B cell (primary cell): ENCODE results near the gene GIMD1. TPM values are rescaled to one million over a fixed set of nuclear protein-coding genes. Genes with fewer than 3 reads are reported as not detected.

Experiments used
- ATAC-seq: fragments of 200-7000 bp; cut with Tn5 transposase; one replicate; pipeline ENCODE4 v1.10.0; 2021; ENCODE audit warnings: low read depth, mild to moderate bottlenecking, moderate number of reproducible peaks, moderate library complexity
- CTCF ChIA-PET: fragments of 350-600 bp; sonication (Branson Sonifier 250); formaldehyde crosslinking; loops from one replicate; lab custom pipeline; 2021; ENCODE audit warnings: antibody characterized with exemption, inconsistent platforms; lab: Charles Lee
- POLR2A ChIA-PET: fragments of 350-600 bp; sonication (Branson Sonifier 250); formaldehyde crosslinking; loops from one replicate; lab custom pipeline; 2021; ENCODE audit warnings: antibody characterized with exemption; lab: Charles Lee
- DNase-seq: peaks from one replicate; pipeline ENCODE4 v3.0.0; 2013
- H2AFZ ChIP-seq: 2 replicates; pipeline ENCODE4 v1.6.1; 2012; ENCODE audit warnings: mild to moderate bottlenecking, low read depth, low read length; ENCODE audit not compliant: insufficient read depth, poor library complexity, severe bottlenecking
- H3K27ac ChIP-seq, 2 donors: 1 replicate in 1 of 2; 2 replicates in 1 of 2; pipeline ENCODE4 v1.5.1; 2012 to 2013; ENCODE audit warnings: low read length in 2 of 2, mild to moderate bottlenecking in 2 of 2, moderate library complexity in 1 of 2
- H3K27me3 ChIP-seq, 4 experiments: fragments of 200-600 bp in 1 of 4; sonication (generic) in 1 of 4; replicated peaks in 1 of 4; 1 replicate in 2 of 4; 2 replicates in 2 of 4; pipeline versions ENCODE4 v1.6.1 to v1.7.0; 2013 to 2016; ENCODE audit warnings: low read length in 3 of 4, mild to moderate bottlenecking in 2 of 4, mixed read lengths in 1 of 4, moderate library complexity in 1 of 4; ENCODE audit not compliant: insufficient read depth in 4 of 4, control insufficient read depth in 3 of 4; ENCODE audit errors: control extremely low read depth in 1 of 4
- H3K36me3 ChIP-seq, 2 experiments: replicated peaks in 1 of 2; 1 replicate in 1 of 2; 2 replicates in 1 of 2; pipeline versions ENCODE4 v1.6.1 to v1.7.1; 2013; ENCODE audit warnings: low read length in 1 of 2; ENCODE audit not compliant: insufficient read depth in 2 of 2, control insufficient read depth in 1 of 2; ENCODE audit errors: control extremely low read depth in 1 of 2, extremely low read depth in 1 of 2
- H3K4me1 ChIP-seq, 2 donors: fragments of 200-600 bp in 1 of 2; sonication (generic) in 1 of 2; 1 replicate in 1 of 2; 2 replicates in 1 of 2; pipeline versions ENCODE4 v1.5.1 to v1.6.1; 2013 to 2017; ENCODE audit warnings: low read length in 2 of 2; ENCODE audit not compliant: control insufficient read depth in 2 of 2, insufficient read depth in 2 of 2
- H3K4me2 ChIP-seq: replicated peaks from 2 replicates; pipeline ENCODE3; 2012; ENCODE audit warnings: mild to moderate bottlenecking, low read depth, low read length; ENCODE audit not compliant: poor library complexity, severe bottlenecking
- H3K4me3 ChIP-seq, 5 experiments: fragments of 200-600 bp in 1 of 5; sonication (generic) in 1 of 5; 1 replicate in 3 of 5; 2 replicates in 2 of 5; pipeline versions ENCODE4 v1.5.1 to v1.7.0; 2011 to 2016; ENCODE audit warnings: low read length in 4 of 5, mild to moderate bottlenecking in 4 of 5, low read depth in 2 of 5, control low read depth in 1 of 5, moderate library complexity in 1 of 5; ENCODE audit not compliant: insufficient read depth in 1 of 5; ENCODE audit errors: control extremely low read depth in 1 of 5, extremely low read depth in 1 of 5
- H3K79me2 ChIP-seq: fragments of 200-600 bp; sonication (generic); one replicate; pipeline ENCODE4 v1.6.0; 2016; ENCODE audit warnings: low read length; ENCODE audit not compliant: control insufficient read depth, insufficient read depth
- H3K9ac ChIP-seq: fragments of 200-600 bp; sonication (generic); 2 replicates; pipeline ENCODE4 v1.6.1; 2017; ENCODE audit warnings: mild to moderate bottlenecking, low read length, moderate library complexity
- H3K9me3 ChIP-seq, 3 donors: one replicate each; pipeline versions ENCODE4 v1.6.1 to v1.7.1; 2013; ENCODE audit warnings: low read length in 2 of 3; ENCODE audit not compliant: control insufficient read depth in 2 of 3, insufficient read depth in 1 of 3; ENCODE audit errors: control extremely low read depth in 1 of 3
- H4K20me1 ChIP-seq: 2 replicates; pipeline ENCODE4 v1.6.0; 2012; ENCODE audit warnings: mild to moderate bottlenecking, low read length; ENCODE audit not compliant: insufficient read depth, control insufficient read depth, poor library complexity, severe bottlenecking
- H3K27ac Mint-ChIP-seq: one replicate; pipeline ENCODE4 v1.8.0; 2021; ENCODE audit warnings: mixed read lengths
- H3K27me3 Mint-ChIP-seq: one replicate; pipeline ENCODE4 v1.8.0; 2021; ENCODE audit warnings: mixed read lengths
- H3K4me1 Mint-ChIP-seq: one replicate; pipeline ENCODE4 v1.8.0; 2021; ENCODE audit warnings: mixed read lengths
- H3K4me3 Mint-ChIP-seq: one replicate; pipeline ENCODE4 v1.8.0; 2021; ENCODE audit warnings: mixed read lengths
- H3K9me3 Mint-ChIP-seq: one replicate; pipeline ENCODE4 v1.8.0; 2022; ENCODE audit warnings: mixed read lengths; ENCODE audit not compliant: insufficient read depth
- CTCF ChIP-seq: fragments of 200-600 bp; IDR thresholded peaks from one replicate; pipeline ENCODE4 v1.8.0; 2022; ENCODE audit warnings: antibody characterized with exemption, mild to moderate bottlenecking
- EZH2 ChIP-seq: IDR thresholded peaks from 2 replicates; pipeline ENCODE4 v1.6.1; 2012; ENCODE audit warnings: borderline replicate concordance, low read depth, mild to moderate bottlenecking, moderate library complexity, low read length; ENCODE audit not compliant: insufficient read depth, poor library complexity, severe bottlenecking
- WGBS: methylation state at CpG from one replicate; pipeline ENCODE4 v1.1.5; 2013; ENCODE audit warnings: missing lambda C conversion rate; ENCODE audit not compliant: insufficient coverage; 5-methylcytosine and 5-hydroxymethylcytosine counted together
- intact Hi-C: fragments of 100-400 bp; cut with micrococcal nuclease; formaldehyde crosslinking; loops from one replicate; pipeline ENCODE4 v1.10.0; 2022
- polyA plus RNA-seq: library from polyadenylated mRNA; depleted of rRNA; stranded (reverse); fragments of >200 nt; gene quantifications from 2 replicates; pipeline ENCODE4 v1.2.3, GENCODE V29; 2012
- total RNA-seq, 2 donors: library from RNA; stranded (reverse); fragments of 120-200 nt in 1 of 2; gene quantifications; 1 replicate in 1 of 2; 2 replicates in 1 of 2; pipeline versions ENCODE4 v1.2.3 to v1.2.4, GENCODE V29; 2013 to 2022

Gene GIMD1
- total and polyA plus RNA-seq, 2 donors (not counting 1 experiment from before 2014, with no cell fraction given), result not detected

DNA sequence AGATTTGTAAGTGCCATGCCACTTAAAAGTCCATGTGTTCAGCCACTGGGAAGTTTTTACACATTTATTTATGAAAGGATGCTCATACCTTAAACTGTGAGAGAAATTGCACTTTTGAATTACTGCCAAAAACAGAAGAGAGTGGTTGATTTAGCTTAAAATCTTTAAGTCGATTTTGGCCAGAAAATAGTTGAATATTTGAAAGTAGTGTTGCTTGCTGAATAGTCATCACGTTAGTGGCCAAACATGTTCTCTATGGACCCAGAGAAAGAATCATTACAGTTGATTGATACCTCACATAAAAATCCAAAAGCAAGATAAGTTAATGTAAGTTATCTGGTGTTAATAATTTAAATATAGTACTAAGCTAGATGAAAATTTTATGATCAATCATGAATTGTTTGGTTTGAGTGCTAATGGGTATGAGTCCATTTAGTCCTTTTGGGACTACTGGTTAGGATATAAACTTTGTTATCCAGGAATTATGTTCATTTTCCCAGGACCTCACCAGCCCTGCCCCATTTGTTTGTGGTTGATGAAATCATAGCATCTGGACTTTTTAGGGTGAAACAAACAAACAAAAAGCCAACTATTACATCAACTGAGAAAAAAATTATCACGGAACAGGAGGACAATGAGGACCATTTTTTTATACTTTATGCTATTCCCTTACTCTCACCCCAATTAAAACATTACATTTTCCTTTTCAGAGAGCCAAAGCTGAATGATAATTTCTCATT, 6.3 kb downstream of the GIMD1 start:
- Histone ChIP-seq H3K4me3 (no peak overlapping the region), H4K20me1 (no peaks in the 10 kb centered on the region), H3K9me3 (no peaks in the 10 kb centered on the region), H3K27ac (no peak overlapping the region), H3K36me3 (no peaks in the 10 kb centered on the region), H2AFZ (no peak overlapping the region), H3K27me3 (no peaks in the 10 kb centered on the region), H3K79me2 (no peaks in the 10 kb centered on the region), H3K4me2 (no peak overlapping the region), H3K4me1 (no peaks in the 10 kb centered on the region), H3K9ac (no peak overlapping the region)
- DNase-seq (no peak), ATAC-seq (no peak)
- Mint-ChIP-seq H3K27me3 (peaks cover 12% of the 10 kb centered on the region), H3K4me1 (no peaks in the 10 kb centered on the region), H3K4me3 (no peak overlapping the region), H3K9me3 (no peaks in the 10 kb centered on the region), H3K27ac (no peak overlapping the region)
- intact Hi-C loops, result no loop called here
- ChIA-PET POLR2A (no interaction called here), CTCF (no interaction called here)
- 80% methylated on average over 1 of the region's 3 CpGs for WGBS
- no peak for TF ChIP-seq EZH2
- TF ChIP-seq CTCF, result no peak

GRCh38 chr4:106358899-106359298, 9.7 kb downstream of the GIMD1 start:
- WGBS, result no CpG with 5 or more reads among the region's 1 CpG
- intact Hi-C loops, result no loop called here

More at GRCh38 chr4:106358899-106359298, 9.7 kb downstream of the GIMD1 start:
- no peaks in the 10 kb centered on the region for H3K9me3 ChIP-seq
- no peaks in the 10 kb centered on the region for H3K4me1 Mint-ChIP-seq
- no peaks in the 10 kb centered on the region for H3K4me1 ChIP-seq
- H3K9ac ChIP-seq, result no peak overlapping the region
- CTCF ChIA-PET, result no interaction called here
- no peak overlapping the region for H3K27ac Mint-ChIP-seq
- no peaks in the 10 kb centered on the region for H3K9me3 Mint-ChIP-seq
- no peaks in the 10 kb centered on the region for H3K27me3 ChIP-seq
- DNase-seq (no peak), ATAC-seq (no peak)
- no peaks in the 10 kb centered on the region for H3K79me2 ChIP-seq
- H3K27ac ChIP-seq, result no peak overlapping the region
- H3K4me3 ChIP-seq, result no peak overlapping the region
- H4K20me1 ChIP-seq, result no peaks in the 10 kb centered on the region
- POLR2A ChIA-PET, result no interaction called here
- no peak overlapping the region for H3K4me2 ChIP-seq
- no peak overlapping the region for H2AFZ ChIP-seq
- H3K27me3 Mint-ChIP-seq, result peaks cover 1% of the 10 kb centered on the region
- no peak overlapping the region for H3K4me3 Mint-ChIP-seq
- H3K36me3 ChIP-seq, result no peaks in the 10 kb centered on the region
- TF ChIP-seq CTCF (no peak), EZH2 (no peak)
